Hematopoietic multipotent progenitor cell treated with erythropoietin and hydrocortisone succinate and interleukin-3 and kit ligand, for 8 days (in vitro differentiated cells): ENCODE results near the gene ZDHHC3.

ENCODE experiments used
- DNase-seq: peaks from one replicate; pipeline ENCODE4 v3.0.0-alpha.2; 2015

Gene ZDHHC3

GRCh38 chr3:44926172-44926571 lies 49.8 kb downstream of the ZDHHC3 start:
- DNase-seq = no peak

- no peak for DNase-seq
These were observed 51.4 kb downstream of the ZDHHC3 start for GRCh38 chr3:44924457-44925084.

GRCh38 chr3:44923632-44924456 lies 52.1 kb downstream of the ZDHHC3 start:
- no peak for DNase-seq

GRCh38 chr3:44920081-44920480 lies 55.9 kb downstream of the ZDHHC3 start:
- DNase-seq = no peak

- no peak for DNase-seq
These were observed 57.4 kb downstream of the ZDHHC3 start for GRCh38 chr3:44918581-44918980.

- no peak for DNase-seq
These were observed 57.9 kb downstream of the ZDHHC3 start for GRCh38 chr3:44918087-44918486.

- DNase-seq = no peak
These were observed 60.1 kb downstream of the ZDHHC3 start for GRCh38 chr3:44915702-44916438.

- peak; percentile 45 for DNase-seq
These were observed 61.0 kb downstream of the ZDHHC3 start for GRCh38 chr3:44914936-44915335.

- DNase-seq = peak; percentile 78
These were observed 62.0 kb downstream of the ZDHHC3 start for GRCh38 chr3:44913868-44914468.

GRCh38 chr3:44910693-44911092 lies 65.3 kb downstream of the ZDHHC3 start:
- no peak for DNase-seq

- DNase-seq = no peak
These were observed 66.9 kb downstream of the ZDHHC3 start for GRCh38 chr3:44909063-44909462.

- DNase-seq = no peak
These were observed 68.4 kb downstream of the ZDHHC3 start for GRCh38 chr3:44907612-44908011.

GRCh38 chr3:44906997-44907396 lies 69.0 kb downstream of the ZDHHC3 start:
- DNase-seq = no peak

GRCh38 chr3:44905446-44906157 lies 70.4 kb downstream of the ZDHHC3 start:
- DNase-seq = no peak

- DNase-seq = no peak
These were observed 72.2 kb downstream of the ZDHHC3 start for GRCh38 chr3:44903751-44904150.

- DNase-seq = no peak
These were observed 72.7 kb downstream of the ZDHHC3 start for GRCh38 chr3:44903314-44903713.

GRCh38 chr3:44902628-44903027 lies 73.3 kb downstream of the ZDHHC3 start:
- no peak for DNase-seq

GRCh38 chr3:44899683-44900367 lies 76.1 kb downstream of the ZDHHC3 start:
- no peak for DNase-seq

- no peak for DNase-seq
These were observed 79.5 kb downstream of the ZDHHC3 start for GRCh38 chr3:44896440-44896839.

- DNase-seq = no peak
These were observed 81.5 kb downstream of the ZDHHC3 start for GRCh38 chr3:44894485-44894884.

GRCh38 chr3:44893097-44893496 lies 82.9 kb downstream of the ZDHHC3 start:
- no peak for DNase-seq

GRCh38 chr3:44892689-44893088 lies 83.3 kb downstream of the ZDHHC3 start:
- DNase-seq = no peak
